ENCODE measurements around the gene LYSMD2. TPM values are rescaled to one million over a fixed set of nuclear protein-coding genes. Genes with fewer than 3 reads are reported as not detected.

LYSMD2 gene
- total RNA-seq, 2 donors from 2014 or later = 7.6 to 8.5 TPM

Other genes starting within 250 kb of the LYSMD2 start
- 10 to 100 TPM in 1 of 2 donors, 1 to 10 TPM in 1; 10.0 to 22.2 TPM for gene DMXL2, start 114.9 kb downstream of the LYSMD2 start, total RNA-seq
- not detected for gene SCG3, start 56.2 kb downstream of the LYSMD2 start, total RNA-seq
- gene TMOD2, start 13.9 kb upstream of the LYSMD2 start, total RNA-seq = 1 to 10 TPM; 5.4 to 7.0 TPM
- 10 to 100 TPM; 18.7 to 19.7 TPM for gene TMOD3, start 92.0 kb upstream of the LYSMD2 start, total RNA-seq
- gene LEO1, start 234.1 kb upstream of the LYSMD2 start, total RNA-seq = 10 to 100 TPM in 1 of 2 donors, 1 to 10 TPM in 1; 9.0 to 10.6 TPM

Data from right atrium auricular region (tissue), 2 donors.